Liver (tissue), 9 donors: ENCODE data around the gene IPMK. TPM values are rescaled to one million over a fixed set of nuclear protein-coding genes. Genes with fewer than 3 reads are reported as not detected.

Experiments
- DNase-seq: peaks from one replicate; pipeline ENCODE4 v3.0.0-alpha.2; 2017; ENCODE audit warnings: low spot score
- H3K27ac ChIP-seq, 2 donors: one replicate each; pipeline ENCODE4 v1.7.0; 2013; ENCODE audit warnings: inconsistent platforms in 2 of 2, low read length in 2 of 2, control low read depth in 1 of 2, low read depth in 1 of 2, mild to moderate bottlenecking in 1 of 2
- H3K27me3 ChIP-seq, 4 donors: one replicate each; pipeline versions ENCODE4 v1.6.1 to v1.7.0; 2013; ENCODE audit warnings: low read length in 3 of 4, inconsistent platforms in 1 of 4, mild to moderate bottlenecking in 1 of 4, moderate library complexity in 1 of 4; ENCODE audit not compliant: control insufficient read depth in 4 of 4, insufficient read depth in 4 of 4
- H3K36me3 ChIP-seq, 4 donors: one replicate each; pipeline versions ENCODE4 v1.6.1 to v1.7.0; 2013; ENCODE audit warnings: low read length in 3 of 4, mild to moderate bottlenecking in 3 of 4, low read depth in 1 of 4, moderate library complexity in 1 of 4; ENCODE audit not compliant: control insufficient read depth in 4 of 4, insufficient read depth in 3 of 4
- H3K4me1 ChIP-seq, 4 donors: one replicate each; pipeline versions ENCODE4 v1.6.1 to v1.7.0; 2013; ENCODE audit warnings: low read length in 3 of 4, mild to moderate bottlenecking in 3 of 4, moderate library complexity in 1 of 4; ENCODE audit not compliant: control insufficient read depth in 4 of 4, insufficient read depth in 4 of 4
- H3K4me3 ChIP-seq, 3 donors: one replicate each; pipeline versions ENCODE4 v1.6.1 to v1.7.0; 2013; ENCODE audit warnings: low read length in 3 of 3, control low read depth in 1 of 3, low read depth in 1 of 3, mild to moderate bottlenecking in 1 of 3
- H3K9ac ChIP-seq, 2 donors: one replicate each; pipeline ENCODE4 v1.7.0; 2013; ENCODE audit warnings: low read length in 2 of 2, mild to moderate bottlenecking in 2 of 2, moderate library complexity in 2 of 2, control low read depth in 1 of 2, low read depth in 1 of 2
- H3K9me3 ChIP-seq, 4 donors: one replicate each; pipeline versions ENCODE4 v1.6.1 to v1.7.0; 2013; ENCODE audit warnings: low read length in 3 of 4; ENCODE audit not compliant: control insufficient read depth in 4 of 4
- ATF3 ChIP-seq: IDR thresholded peaks from 2 replicates; pipeline ENCODE4 v1.6.1; 2016; ENCODE audit warnings: antibody characterized with exemption
- CTCF ChIP-seq: fragments of 150-350 bp; IDR thresholded peaks from 2 replicates; pipeline ENCODE4 v1.5.1; 2017; ENCODE audit warnings: improper control_type of control experiment, low read depth, low read length; ENCODE audit not compliant: missing input control
- EGR1 ChIP-seq, 2 donors: IDR thresholded peaks; 2 replicates each; pipeline ENCODE4 v1.6.1; 2016 to 2018; ENCODE audit warnings: antibody characterized with exemption in 2 of 2, low read depth in 2 of 2
- FOXA1 ChIP-seq: IDR thresholded peaks from 2 replicates; pipeline ENCODE4 v1.6.1; 2016; ENCODE audit warnings: antibody characterized with exemption
- FOXA2 ChIP-seq: IDR thresholded peaks from 2 replicates; pipeline ENCODE4 v1.6.1; 2016; ENCODE audit warnings: antibody characterized with exemption
- GABPA ChIP-seq, 2 donors: IDR thresholded peaks in 1 of 2; conservative IDR thresholded peaks in 1 of 2; 2 replicates each; pipeline ENCODE4 v1.6.1; 2016; ENCODE audit warnings: antibody characterized with exemption in 2 of 2, mild to moderate bottlenecking in 1 of 2, moderate library complexity in 1 of 2
- HNF4A ChIP-seq, 2 donors: conservative IDR thresholded peaks; 2 replicates each; pipeline ENCODE4 v1.6.1; 2016; ENCODE audit warnings: antibody characterized with exemption in 2 of 2, mild to moderate bottlenecking in 2 of 2
- HNF4G ChIP-seq: IDR thresholded peaks from 2 replicates; pipeline ENCODE4 v1.6.1; 2016; ENCODE audit warnings: antibody characterized with exemption
- JUND ChIP-seq, 2 donors: IDR thresholded peaks; 2 replicates each; pipeline ENCODE4 v1.6.1; 2016; ENCODE audit warnings: antibody characterized with exemption in 2 of 2
- NR2F2 ChIP-seq: IDR thresholded peaks from 2 replicates; pipeline ENCODE4 v1.6.1; 2016; ENCODE audit warnings: antibody characterized with exemption
- RAD21 ChIP-seq, 2 donors: IDR thresholded peaks; 2 replicates each; pipeline ENCODE4 v1.6.1; 2016; ENCODE audit warnings: antibody characterized with exemption in 2 of 2, mild to moderate bottlenecking in 2 of 2
- REST ChIP-seq: IDR thresholded peaks from 2 replicates; pipeline ENCODE4 v1.6.1; 2016; ENCODE audit warnings: antibody characterized with exemption, mild to moderate bottlenecking
- RXRA ChIP-seq, 2 donors: IDR thresholded peaks; 2 replicates each; pipeline ENCODE4 v1.6.1; 2017 to 2018; ENCODE audit warnings: antibody characterized with exemption in 2 of 2, mild to moderate bottlenecking in 1 of 2
- SP1 ChIP-seq: IDR thresholded peaks from 2 replicates; pipeline ENCODE4 v1.6.1; 2018; ENCODE audit warnings: antibody characterized with exemption, mild to moderate bottlenecking
- TAF1 ChIP-seq: conservative IDR thresholded peaks from 2 replicates; pipeline ENCODE4 v1.6.1; 2016; ENCODE audit warnings: antibody characterized with exemption, mild to moderate bottlenecking
- YY1 ChIP-seq: IDR thresholded peaks from 2 replicates; pipeline ENCODE4 v1.6.1; 2016; ENCODE audit warnings: antibody characterized with exemption, mild to moderate bottlenecking
- WGBS: extraction: QIAGEN DNeasy Blood & Tissue Kit; methylation state at CpG from one replicate; pipeline ENCODE4 v1.1.7; 2013; 5-methylcytosine and 5-hydroxymethylcytosine counted together
- polyA plus RNA-seq, 2 donors: library from polyadenylated mRNA; stranded (reverse) in 1 of 2; unstranded in 1 of 2; fragments of 200-250 nt in 1 of 2; fragments of >200 nt in 1 of 2; fragmentation: Nextera tagmentation in 1 of 2; extraction: Ambion mirVana in 1 of 2; gene quantifications; one replicate each; pipeline versions ENCODE4 v1.2.1 to v1.2.3, GENCODE V29; 2013 to 2015
- total RNA-seq, 2 donors: library from RNA; depleted of rRNA; stranded (reverse); fragments of >200 nt; gene quantifications; one replicate each; pipeline ENCODE4 v1.2.3, GENCODE V29; 2014
- TF ChIP-seq, protein P1 (sequence below): IDR thresholded peaks from 2 replicates; pipeline ENCODE4 v1.6.1; 2016; ENCODE audit warnings: antibody characterized with exemption
- TF ChIP-seq, protein P2 (sequence below): IDR thresholded peaks from 2 replicates; pipeline ENCODE4 v1.6.1; 2016; ENCODE audit warnings: antibody characterized with exemption
- donor health status: healthy.
- donor health status: healthy.
- donor health status: healthy.
- donor health status: healthy.
- donor health status: healthy.

Gene IPMK
- total and polyA plus RNA-seq, 4 donors: 1.4 to 5.2 (median 3.3) TPM

DNA sequence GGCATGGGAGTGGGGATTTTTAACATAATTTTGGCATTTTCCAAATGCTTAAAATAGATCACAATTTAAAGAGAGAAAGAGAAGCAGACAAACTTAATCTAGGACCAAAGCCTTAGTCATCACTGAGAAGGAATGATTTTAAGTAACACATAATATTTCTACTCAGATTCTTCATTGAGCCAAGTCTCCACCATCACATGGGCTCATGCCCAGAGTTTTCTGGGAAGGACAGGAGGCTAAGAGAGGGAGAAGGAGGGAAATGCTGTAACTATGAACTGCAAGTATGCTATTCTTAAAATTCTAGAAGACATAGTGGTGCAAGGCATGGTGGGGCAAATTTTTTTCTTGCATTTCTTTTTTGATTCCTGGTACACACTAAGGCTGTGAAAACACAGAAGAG is 43.3 kb upstream of the IPMK start:
- no peaks in the 10 kb centered on the region for H3K4me1 ChIP-seq
- no peak for DNase-seq
- no peak overlapping the region for H3K27ac ChIP-seq
- peaks cover 0 to 2% (median 0%) of the 10 kb centered on the region in 4 donors for H3K27me3 ChIP-seq
- TF ChIP-seq GABPA (IDR thresholded peaks at IDR 0.05 in 1 of 2, conservative IDR thresholded peaks at IDR 0.05 in 1 of 2): no peak
- TF ChIP-seq EGR1 (IDR thresholded peaks at IDR 0.05; ENCODE audit: low read depth in 2 of 2): no peak
- TF ChIP-seq HNF4A (conservative IDR thresholded peaks at IDR 0.05): no peak
- no peak for TF ChIP-seq HNF4G
- TF ChIP-seq, protein P1, sequence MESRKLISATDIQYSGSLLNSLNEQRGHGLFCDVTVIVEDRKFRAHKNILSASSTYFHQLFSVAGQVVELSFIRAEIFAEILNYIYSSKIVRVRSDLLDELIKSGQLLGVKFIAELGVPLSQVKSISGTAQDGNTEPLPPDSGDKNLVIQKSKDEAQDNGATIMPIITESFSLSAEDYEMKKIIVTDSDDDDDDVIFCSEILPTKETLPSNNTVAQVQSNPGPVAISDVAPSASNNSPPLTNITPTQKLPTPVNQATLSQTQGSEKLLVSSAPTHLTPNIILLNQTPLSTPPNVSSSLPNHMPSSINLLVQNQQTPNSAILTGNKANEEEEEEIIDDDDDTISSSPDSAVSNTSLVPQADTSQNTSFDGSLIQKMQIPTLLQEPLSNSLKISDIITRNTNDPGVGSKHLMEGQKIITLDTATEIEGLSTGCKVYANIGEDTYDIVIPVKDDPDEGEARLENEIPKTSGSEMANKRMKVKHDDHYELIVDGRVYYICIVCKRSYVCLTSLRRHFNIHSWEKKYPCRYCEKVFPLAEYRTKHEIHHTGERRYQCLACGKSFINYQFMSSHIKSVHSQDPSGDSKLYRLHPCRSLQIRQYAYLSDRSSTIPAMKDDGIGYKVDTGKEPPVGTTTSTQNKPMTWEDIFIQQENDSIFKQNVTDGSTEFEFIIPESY: no peak
- no peak for TF ChIP-seq ATF3
- TF ChIP-seq FOXA1: no peak
- TF ChIP-seq SP1: no peak
- no peak for TF ChIP-seq YY1
- no peak overlapping the region for H3K4me3 ChIP-seq
- no peaks in the 10 kb centered on the region for H3K36me3 ChIP-seq
- no peak overlapping the region for H3K9ac ChIP-seq
- H3K9me3 ChIP-seq: no peaks in the 10 kb centered on the region

GRCh38 chr10:58307676-58308075 is 40.0 kb upstream of the IPMK start:
- TF ChIP-seq RXRA (IDR thresholded peaks at IDR 0.05) (no peak), HNF4A (conservative IDR thresholded peaks at IDR 0.05) (no peak), JUND (IDR thresholded peaks at IDR 0.05) (no peak), NR2F2 (no peak), YY1 (no peak), FOXA1 (no peak), TAF1 (no peak), RAD21 (IDR thresholded peaks at IDR 0.05) (no peak), FOXA2 (no peak), SP1 (no peak), HNF4G (no peak), REST (no peak), CTCF (no peak), ATF3 (no peak), EGR1 (IDR thresholded peaks at IDR 0.05; ENCODE audit: low read depth in 2 of 2) (no peak), GABPA (IDR thresholded peaks at IDR 0.05 in 1 of 2, conservative IDR thresholded peaks at IDR 0.05 in 1 of 2) (no peak)
- TF ChIP-seq, protein P1: no peak
- TF ChIP-seq, protein P2, sequence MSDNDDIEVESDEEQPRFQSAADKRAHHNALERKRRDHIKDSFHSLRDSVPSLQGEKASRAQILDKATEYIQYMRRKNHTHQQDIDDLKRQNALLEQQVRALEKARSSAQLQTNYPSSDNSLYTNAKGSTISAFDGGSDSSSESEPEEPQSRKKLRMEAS: no peak
- H3K9me3 ChIP-seq: no peaks in the 10 kb centered on the region
- no peak overlapping the region for H3K9ac ChIP-seq
- H3K4me3 ChIP-seq: no peak overlapping the region
- 93% methylated on average over 3 of the region's 3 CpGs for WGBS
- H3K36me3 ChIP-seq: no peaks in the 10 kb centered on the region
- no peak for DNase-seq
- no peak overlapping the region for H3K27ac ChIP-seq
- H3K27me3 ChIP-seq: peaks cover 0 to 3% (median 1%) of the 10 kb centered on the region in 4 donors
- H3K4me1 ChIP-seq: no peaks in the 10 kb centered on the region
